Activated CD4-positive, alpha-beta T cell treated with anti-CD3 and anti-CD28 coated beads, Interleukin-2, amount 50 U/mL, for 16 hours (primary cell): ENCODE data around the gene MED15.
A peak's percentile ranks its signal among the peaks of the same experiment; 100 is the strongest.
"Not testable (repeated sequence)": the region's sequence is repeated elsewhere in the genome, so short reads cannot be mapped to it uniquely, and the experiment has no call there.

Experiments used
- DNase-seq: peaks from one replicate; pipeline ENCODE4 v3.0.0-alpha.2; 2020

Gene MED15

GRCh38 chr22:20606041-20606783 lies 98.8 kb downstream of the MED15 start:
- DNase-seq = peak; percentile 75

GRCh38 chr22:20606784-20607128 lies 99.3 kb downstream of the MED15 start:
- DNase-seq = no peak

GRCh38 chr22:20607157-20607907 lies 99.9 kb downstream of the MED15 start:
- DNase-seq = no peak

- DNase-seq = no peak
These were observed 102.9 kb downstream of the MED15 start for GRCh38 chr22:20610243-20610686.

- no peak for DNase-seq
These were observed 103.3 kb downstream of the MED15 start for GRCh38 chr22:20610757-20611156.

- DNase-seq = no peak
These were observed 104.0 kb downstream of the MED15 start for GRCh38 chr22:20611418-20611817.

GRCh38 chr22:20613301-20613700 lies 105.9 kb downstream of the MED15 start:
- DNase-seq = no peak

- DNase-seq = no peak
These were observed 107.6 kb downstream of the MED15 start for GRCh38 chr22:20615021-20615420.

GRCh38 chr22:20615533-20616450 lies 108.4 kb downstream of the MED15 start:
- DNase-seq = no peak

- no peak for DNase-seq
These were observed 109.1 kb downstream of the MED15 start for GRCh38 chr22:20616451-20617043.

- no peak for DNase-seq
These were observed 111.1 kb downstream of the MED15 start for GRCh38 chr22:20618488-20618887.

GRCh38 chr22:20619045-20619892 lies 111.9 kb downstream of the MED15 start:
- DNase-seq = no peak

- DNase-seq = not testable (repeated sequence)
These were observed 112.4 kb downstream of the MED15 start for GRCh38 chr22:20619893-20620194.

GRCh38 chr22:20621162-20621561 lies 113.8 kb downstream of the MED15 start:
- DNase-seq = no peak

- DNase-seq = no peak
These were observed 115.4 kb downstream of the MED15 start for GRCh38 chr22:20622650-20623339.

GRCh38 chr22:20624161-20624616 lies 116.8 kb downstream of the MED15 start:
- DNase-seq = peak; percentile 92

- no peak for DNase-seq
These were observed 117.9 kb downstream of the MED15 start for GRCh38 chr22:20625270-20625669.

- DNase-seq = no peak
These were observed 119.4 kb downstream of the MED15 start for GRCh38 chr22:20626811-20627210.

- no peak for DNase-seq
These were observed 120.0 kb downstream of the MED15 start for GRCh38 chr22:20627432-20627831.

- no peak for DNase-seq
These were observed 120.9 kb downstream of the MED15 start for GRCh38 chr22:20628081-20628939.
